ENCODE results near the gene ZDHHC8.

- TF ChIP-seq CTCF (IDR thresholded peaks at IDR 0.05) (no peak), POLR2A (IDR thresholded peaks at IDR 0.05) (no peak), POLR2AphosphoS5 (IDR thresholded peaks at IDR 0.05) (no peak), EP300 (IDR thresholded peaks at IDR 0.05) (no peak)
Measured at GRCh38 chr22:20116376-20116950, 15.1 kb upstream of the ZDHHC8 start.
